Fibroblast of lung (primary cell): ENCODE results near the gene VPS26C. TPM values are rescaled to one million over a fixed set of nuclear protein-coding genes. Genes with fewer than 3 reads are reported as not detected.

Source experiments
- DNase-seq, 2 donors: peaks; one replicate each; pipeline versions ENCODE4 v3.0.0 to v3.0.0-alpha.2; 2010; ENCODE audit warnings: low read depth in 2 of 2
- H2AFZ ChIP-seq: 2 replicates; pipeline ENCODE4 v1.5.1; 2012; ENCODE audit warnings: low read length, control low read depth, inconsistent platforms
- H3K27ac ChIP-seq: 2 replicates; pipeline ENCODE4 v1.5.1; 2011; ENCODE audit warnings: low read length, control low read depth; ENCODE audit not compliant: insufficient read depth
- H3K27me3 ChIP-seq: 2 replicates; pipeline ENCODE4 v1.5.1; 2011; ENCODE audit warnings: mild to moderate bottlenecking, low read length; ENCODE audit not compliant: control insufficient read depth, insufficient read depth
- H3K36me3 ChIP-seq: 2 replicates; pipeline ENCODE4 v1.5.1; 2011; ENCODE audit warnings: low read length; ENCODE audit not compliant: control insufficient read depth, insufficient read depth
- H3K4me1 ChIP-seq: 2 replicates; pipeline ENCODE4 v1.5.1; 2011; ENCODE audit warnings: low read length; ENCODE audit not compliant: control insufficient read depth, insufficient read depth; ENCODE audit errors: extremely low read depth
- H3K4me2 ChIP-seq: 2 replicates; pipeline ENCODE4 v1.5.1; 2011; ENCODE audit warnings: low read length, control low read depth; ENCODE audit not compliant: insufficient read depth; ENCODE audit errors: extremely low read depth
- H3K4me3 ChIP-seq, 4 experiments: fragments of 200-600 bp in 1 of 4; sonication (generic) in 1 of 4; replicated peaks in 1 of 4; 2 replicates each; pipeline ENCODE4 v1.5.1; 2011 to 2016; ENCODE audit warnings: low read length in 4 of 4, low read depth in 3 of 4, mild to moderate bottlenecking in 3 of 4, control low read depth in 2 of 4, inconsistent platforms in 1 of 4, mixed read lengths in 1 of 4; ENCODE audit not compliant: insufficient read depth in 1 of 4; ENCODE audit errors: control extremely low read depth in 1 of 4
- H3K79me2 ChIP-seq: 2 replicates; pipeline ENCODE4 v1.5.1; 2012; ENCODE audit warnings: mild to moderate bottlenecking, low read length, inconsistent platforms; ENCODE audit not compliant: control insufficient read depth, insufficient read depth
- H3K9ac ChIP-seq: 2 replicates; pipeline ENCODE4 v1.5.1; 2011; ENCODE audit warnings: mild to moderate bottlenecking, low read length, control low read depth; ENCODE audit not compliant: insufficient read depth
- H3K9me3 ChIP-seq: 2 replicates; pipeline ENCODE4 v1.5.1; 2012; ENCODE audit warnings: low read depth, low read length; ENCODE audit not compliant: control insufficient read depth, insufficient read depth
- H4K20me1 ChIP-seq: 2 replicates; pipeline ENCODE4 v1.5.1; 2011; ENCODE audit warnings: low read length; ENCODE audit not compliant: control insufficient read depth, insufficient read depth; ENCODE audit errors: extremely low read depth
- EZH2 ChIP-seq: IDR thresholded peaks from 2 replicates; pipeline ENCODE4 v1.5.1; 2012; ENCODE audit warnings: low read length, control low read depth, mild to moderate bottlenecking; ENCODE audit errors: missing control alignments
- polyA plus RNA-seq, 2 donors: library from polyadenylated mRNA; depleted of rRNA in 1 of 2; stranded (reverse) in 1 of 2; unstranded in 1 of 2; fragments of >200 nt; gene quantifications; 2 replicates each; pipeline ENCODE4 v1.2.1, GENCODE V29; 2011 to 2012; ENCODE audit warnings: missing spikeins in 1 of 2
- total RNA-seq: library from RNA; depleted of rRNA; stranded (reverse); fragments of >200 nt; gene quantifications from 2 replicates; pipeline ENCODE4 v1.2.1, GENCODE V29; 2014
- TF ChIP-seq, protein P1 (sequence below), 2 donors: IDR thresholded peaks in 1 of 2; conservative IDR thresholded peaks in 1 of 2; 1 replicate in 1 of 2; 2 replicates in 1 of 2; pipeline ENCODE4 v1.5.1; 2011 to 2012; ENCODE audit warnings: low read length in 2 of 2, control low read depth in 1 of 2, inconsistent platforms in 1 of 2, low read depth in 1 of 2, mild to moderate bottlenecking in 1 of 2

The VPS26C gene
- total and polyA plus RNA-seq, 2 donors (not counting 1 experiment from before 2014, with no cell fraction given), result 61.4 to 84.4 TPM

DNA sequence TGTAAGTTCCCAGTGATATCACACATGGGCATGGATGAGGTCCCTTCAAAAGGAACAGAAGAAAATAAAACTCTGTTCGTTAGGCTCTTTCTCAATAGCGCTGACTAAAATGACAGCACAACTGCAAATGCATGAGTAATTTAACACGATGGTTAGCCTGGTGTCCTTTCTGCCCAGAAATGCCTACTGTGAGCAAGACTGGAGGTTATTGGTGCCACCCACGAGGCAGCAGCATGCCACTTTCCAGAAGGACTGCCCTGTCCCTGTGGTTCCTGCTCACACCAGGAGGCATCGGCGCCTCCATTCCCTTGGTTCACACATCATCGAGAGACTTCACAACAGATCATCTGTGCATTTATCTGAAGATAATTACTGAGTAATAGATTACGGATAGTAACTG lies 26.2 kb downstream of the VPS26C start:
- DNase-seq, result no peak
- no peak overlapping the region for H3K27ac ChIP-seq
- no peak overlapping the region for H3K4me2 ChIP-seq
- no peaks in the 10 kb centered on the region for H3K4me1 ChIP-seq
- no peaks in the 10 kb centered on the region for H3K27me3 ChIP-seq
- no peak overlapping the region for H3K4me3 ChIP-seq
- H3K79me2 ChIP-seq, result peaks cover 33% of the 10 kb centered on the region
- H3K9ac ChIP-seq, result no peak overlapping the region
- H3K36me3 ChIP-seq, result peaks cover 3% of the 10 kb centered on the region
- no peak overlapping the region for H2AFZ ChIP-seq
- H3K9me3 ChIP-seq, result no peaks in the 10 kb centered on the region
- no peaks in the 10 kb centered on the region for H4K20me1 ChIP-seq
- TF ChIP-seq, protein P1, sequence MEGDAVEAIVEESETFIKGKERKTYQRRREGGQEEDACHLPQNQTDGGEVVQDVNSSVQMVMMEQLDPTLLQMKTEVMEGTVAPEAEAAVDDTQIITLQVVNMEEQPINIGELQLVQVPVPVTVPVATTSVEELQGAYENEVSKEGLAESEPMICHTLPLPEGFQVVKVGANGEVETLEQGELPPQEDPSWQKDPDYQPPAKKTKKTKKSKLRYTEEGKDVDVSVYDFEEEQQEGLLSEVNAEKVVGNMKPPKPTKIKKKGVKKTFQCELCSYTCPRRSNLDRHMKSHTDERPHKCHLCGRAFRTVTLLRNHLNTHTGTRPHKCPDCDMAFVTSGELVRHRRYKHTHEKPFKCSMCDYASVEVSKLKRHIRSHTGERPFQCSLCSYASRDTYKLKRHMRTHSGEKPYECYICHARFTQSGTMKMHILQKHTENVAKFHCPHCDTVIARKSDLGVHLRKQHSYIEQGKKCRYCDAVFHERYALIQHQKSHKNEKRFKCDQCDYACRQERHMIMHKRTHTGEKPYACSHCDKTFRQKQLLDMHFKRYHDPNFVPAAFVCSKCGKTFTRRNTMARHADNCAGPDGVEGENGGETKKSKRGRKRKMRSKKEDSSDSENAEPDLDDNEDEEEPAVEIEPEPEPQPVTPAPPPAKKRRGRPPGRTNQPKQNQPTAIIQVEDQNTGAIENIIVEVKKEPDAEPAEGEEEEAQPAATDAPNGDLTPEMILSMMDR (conservative IDR thresholded peaks at IDR 0.05 in 1 of 2, IDR thresholded peaks at IDR 0.05 in 1 of 2; ENCODE audit: low read depth in 1 of 2, low read length in 2 of 2), result no peak
- TF ChIP-seq EZH2, result no peak

DNA sequence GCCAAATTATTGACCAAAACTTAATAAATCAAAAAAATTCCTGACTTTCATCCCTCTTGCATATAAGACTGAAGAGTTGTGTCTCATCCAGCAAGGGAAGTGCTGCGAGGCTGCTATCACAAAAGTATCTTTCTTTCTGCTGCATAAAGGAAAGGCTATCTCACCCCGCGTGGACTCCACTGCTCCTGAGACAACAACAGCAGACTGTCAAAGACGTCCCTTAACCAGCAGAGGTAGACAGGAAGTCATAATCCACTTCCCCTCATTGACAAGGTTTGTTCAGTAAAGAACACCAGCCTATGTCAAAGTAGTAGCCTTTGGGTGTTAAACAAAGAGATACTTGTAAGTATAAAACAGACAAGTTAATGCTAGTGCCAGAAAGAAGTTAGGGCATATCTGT lies 29.4 kb downstream of the VPS26C start:
- Histone ChIP-seq H3K4me3 (no peak overlapping the region), H3K36me3 (peaks cover 6% of the 10 kb centered on the region), H3K9me3 (no peaks in the 10 kb centered on the region), H3K9ac (no peak overlapping the region), H2AFZ (no peak overlapping the region), H3K27ac (no peak overlapping the region), H3K27me3 (no peaks in the 10 kb centered on the region), H4K20me1 (no peaks in the 10 kb centered on the region), H3K4me2 (no peak overlapping the region), H3K4me1 (no peaks in the 10 kb centered on the region), H3K79me2 (peaks cover 9% of the 10 kb centered on the region)
- DNase-seq, result no peak
- TF ChIP-seq EZH2, result no peak
- TF ChIP-seq, protein P1 (conservative IDR thresholded peaks at IDR 0.05 in 1 of 2, IDR thresholded peaks at IDR 0.05 in 1 of 2; ENCODE audit: low read depth in 1 of 2, low read length in 2 of 2), result no peak

DNA sequence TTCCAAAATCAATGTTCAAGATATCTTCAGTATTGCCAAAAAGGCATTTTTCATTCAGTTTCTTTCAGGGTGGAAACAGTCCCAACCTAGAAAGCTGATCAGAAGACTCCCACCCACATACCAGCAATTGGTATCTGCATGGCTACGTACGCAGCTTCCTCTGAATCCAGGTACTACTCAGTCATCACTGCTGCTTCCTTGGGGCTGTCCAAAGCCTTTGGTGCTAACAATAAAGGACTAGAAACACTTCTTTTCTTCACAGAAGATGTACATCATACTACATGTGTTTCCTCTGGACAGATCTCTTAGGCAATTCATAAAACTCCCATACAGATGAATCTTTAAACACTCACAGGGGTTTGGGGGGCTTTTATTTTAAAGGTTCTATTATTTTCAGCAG lies 29.8 kb downstream of the VPS26C start:
- no peak for TF ChIP-seq EZH2
- TF ChIP-seq, protein P1 (conservative IDR thresholded peaks at IDR 0.05 in 1 of 2, IDR thresholded peaks at IDR 0.05 in 1 of 2; ENCODE audit: low read depth in 1 of 2, low read length in 2 of 2), result no peak
- Histone ChIP-seq H2AFZ (no peak overlapping the region), H4K20me1 (no peaks in the 10 kb centered on the region), H3K79me2 (peaks cover 6% of the 10 kb centered on the region), H3K4me2 (no peak overlapping the region), H3K4me1 (no peaks in the 10 kb centered on the region), H3K9me3 (no peaks in the 10 kb centered on the region), H3K36me3 (peaks cover 8% of the 10 kb centered on the region), H3K27ac (no peak overlapping the region), H3K9ac (no peak overlapping the region), H3K4me3 (no peak overlapping the region), H3K27me3 (no peaks in the 10 kb centered on the region)
- no peak for DNase-seq
